ENCODE measurements around the gene HOXC11.

HOXC11 gene

DNA sequence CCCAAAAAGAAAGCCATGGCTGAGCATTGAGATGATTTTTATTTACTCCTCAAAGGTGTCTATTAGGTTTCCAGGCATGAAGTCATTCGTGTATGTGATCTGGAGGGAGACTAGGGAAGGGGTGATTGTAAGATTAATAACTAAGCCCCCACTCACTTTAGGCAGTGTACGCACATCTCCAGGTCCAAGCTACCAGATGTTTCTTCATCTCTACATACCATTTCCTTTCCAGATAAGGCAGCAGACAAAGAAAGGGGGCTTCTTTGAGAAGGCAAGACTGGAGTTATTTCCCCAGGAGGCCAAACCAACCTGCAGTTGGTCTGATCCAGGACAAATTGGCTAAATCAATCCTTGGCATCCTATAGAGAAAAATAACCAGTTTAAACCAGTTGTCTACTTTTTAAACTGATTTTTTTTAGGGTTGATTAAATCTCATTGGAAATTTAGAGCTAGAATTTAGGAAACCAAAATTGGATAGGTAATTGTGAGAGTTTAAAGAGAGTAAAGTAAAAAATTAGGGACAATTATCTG is 30.4 kb upstream of the HOXC11 start:
- no peaks in the 10 kb centered on the region for H3K36me3 ChIP-seq (ENCODE audit: insufficient read depth)
- TF ChIP-seq, protein P1, sequence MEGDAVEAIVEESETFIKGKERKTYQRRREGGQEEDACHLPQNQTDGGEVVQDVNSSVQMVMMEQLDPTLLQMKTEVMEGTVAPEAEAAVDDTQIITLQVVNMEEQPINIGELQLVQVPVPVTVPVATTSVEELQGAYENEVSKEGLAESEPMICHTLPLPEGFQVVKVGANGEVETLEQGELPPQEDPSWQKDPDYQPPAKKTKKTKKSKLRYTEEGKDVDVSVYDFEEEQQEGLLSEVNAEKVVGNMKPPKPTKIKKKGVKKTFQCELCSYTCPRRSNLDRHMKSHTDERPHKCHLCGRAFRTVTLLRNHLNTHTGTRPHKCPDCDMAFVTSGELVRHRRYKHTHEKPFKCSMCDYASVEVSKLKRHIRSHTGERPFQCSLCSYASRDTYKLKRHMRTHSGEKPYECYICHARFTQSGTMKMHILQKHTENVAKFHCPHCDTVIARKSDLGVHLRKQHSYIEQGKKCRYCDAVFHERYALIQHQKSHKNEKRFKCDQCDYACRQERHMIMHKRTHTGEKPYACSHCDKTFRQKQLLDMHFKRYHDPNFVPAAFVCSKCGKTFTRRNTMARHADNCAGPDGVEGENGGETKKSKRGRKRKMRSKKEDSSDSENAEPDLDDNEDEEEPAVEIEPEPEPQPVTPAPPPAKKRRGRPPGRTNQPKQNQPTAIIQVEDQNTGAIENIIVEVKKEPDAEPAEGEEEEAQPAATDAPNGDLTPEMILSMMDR (conservative IDR thresholded peaks at IDR 0.05; ENCODE audit: low read depth, low read length): no peak
- no peak overlapping the region for H3K4me2 ChIP-seq
- H3K9ac ChIP-seq: no peak overlapping the region
- peaks cover 68% of the 10 kb centered on the region for H3K27me3 ChIP-seq (ENCODE audit: insufficient read depth, low read depth)
- H3K27ac ChIP-seq: no peak overlapping the region
- no peaks in the 10 kb centered on the region for H3K79me2 ChIP-seq (ENCODE audit: insufficient read depth, low read depth)
- H3K4me1 ChIP-seq (ENCODE audit: low read depth, poor library complexity, severe bottlenecking): no peaks in the 10 kb centered on the region
- H2AFZ ChIP-seq (ENCODE audit: low read depth): no peak overlapping the region
- no peak overlapping the region for H3K4me3 ChIP-seq (IDR thresholded peaks at IDR 0.05; ENCODE audit: insufficient read depth, low read depth, low read length)
- no peaks in the 10 kb centered on the region for H4K20me1 ChIP-seq (ENCODE audit: insufficient read depth)

DNA sequence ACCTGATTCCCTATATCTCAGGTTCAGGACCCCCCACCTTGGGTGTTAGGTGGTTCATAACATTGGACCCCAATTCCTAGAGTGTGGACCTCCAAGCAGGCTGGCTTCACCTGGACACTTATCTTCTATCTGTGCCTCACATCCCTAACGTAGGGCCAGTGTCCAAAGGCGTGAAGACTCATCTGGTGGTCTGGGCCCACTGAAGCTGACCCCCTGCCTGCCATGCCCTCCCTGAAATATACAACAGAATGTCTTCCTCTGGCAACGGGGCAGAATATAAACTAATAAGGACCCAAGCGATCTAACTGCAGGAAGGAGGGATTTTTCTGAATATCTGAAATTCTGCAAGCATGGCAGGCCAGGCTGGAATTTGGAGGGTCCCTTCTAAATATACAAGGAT is 28.7 kb upstream of the HOXC11 start:
- Histone ChIP-seq H3K36me3 (ENCODE audit: insufficient read depth) (no peaks in the 10 kb centered on the region), H3K4me2 (no peak overlapping the region), H3K79me2 (ENCODE audit: insufficient read depth, low read depth) (no peaks in the 10 kb centered on the region), H4K20me1 (ENCODE audit: insufficient read depth) (no peaks in the 10 kb centered on the region), H3K27me3 (ENCODE audit: insufficient read depth, low read depth) (peaks cover 74% of the 10 kb centered on the region), H3K4me3 (IDR thresholded peaks at IDR 0.05; ENCODE audit: insufficient read depth, low read depth, low read length) (no peak overlapping the region), H3K9ac (no peak overlapping the region), H3K27ac (no peak overlapping the region), H3K4me1 (ENCODE audit: low read depth, poor library complexity, severe bottlenecking) (no peaks in the 10 kb centered on the region), H2AFZ (ENCODE audit: low read depth) (no peak overlapping the region)
- TF ChIP-seq, protein P1 (conservative IDR thresholded peaks at IDR 0.05; ENCODE audit: low read depth, low read length): no peak

DNA sequence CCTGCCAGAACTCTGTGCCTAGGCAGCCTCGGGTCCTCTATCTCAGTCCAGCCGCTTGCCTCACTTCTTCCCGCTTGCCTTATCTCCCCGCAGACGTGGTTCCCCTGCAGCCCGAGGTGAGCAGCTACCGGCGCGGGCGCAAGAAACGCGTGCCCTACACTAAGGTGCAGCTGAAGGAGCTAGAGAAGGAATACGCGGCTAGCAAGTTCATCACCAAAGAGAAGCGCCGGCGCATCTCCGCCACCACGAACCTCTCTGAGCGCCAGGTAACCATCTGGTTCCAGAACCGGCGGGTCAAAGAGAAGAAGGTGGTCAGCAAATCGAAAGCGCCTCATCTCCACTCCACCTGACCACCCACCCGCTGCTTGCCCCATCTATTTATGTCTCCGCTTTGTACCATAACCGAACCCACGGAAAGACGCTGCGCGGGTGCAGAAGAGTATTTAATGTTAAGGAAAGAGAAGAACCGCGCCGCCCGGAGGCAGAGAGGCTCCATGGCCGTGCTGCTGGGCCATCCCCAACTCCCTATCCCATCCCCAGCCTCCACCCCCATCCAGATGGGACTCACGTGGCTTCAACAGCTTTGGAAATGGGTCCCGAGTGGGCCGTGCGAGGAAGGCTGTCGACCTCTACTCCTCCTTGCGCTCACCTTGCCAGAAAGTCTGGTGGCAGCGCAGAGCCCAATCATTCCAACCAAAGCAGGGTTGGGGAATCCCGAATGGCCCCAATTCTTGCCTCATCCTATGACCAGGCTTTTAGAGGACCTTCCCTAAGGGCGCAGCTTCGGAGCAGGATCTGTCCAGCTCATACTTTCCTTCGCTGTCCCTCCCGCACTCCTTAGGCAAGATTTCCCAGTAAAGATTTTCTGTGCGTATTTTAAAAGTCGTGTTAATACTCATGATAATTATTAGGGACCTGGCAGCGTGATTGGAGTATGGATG is 27.7 kb upstream of the HOXC11 start:
- TF ChIP-seq, protein P1 (conservative IDR thresholded peaks at IDR 0.05; ENCODE audit: low read depth, low read length): no peak
- Histone ChIP-seq H3K9ac (no peak overlapping the region), H3K36me3 (ENCODE audit: insufficient read depth) (no peaks in the 10 kb centered on the region), H3K27me3 (ENCODE audit: insufficient read depth, low read depth) (peaks cover 80% of the 10 kb centered on the region), H3K4me2 (no peak overlapping the region), H3K4me3 (IDR thresholded peaks at IDR 0.05; ENCODE audit: insufficient read depth, low read depth, low read length) (no peak overlapping the region), H3K27ac (no peak overlapping the region), H3K79me2 (ENCODE audit: insufficient read depth, low read depth) (no peaks in the 10 kb centered on the region), H4K20me1 (ENCODE audit: insufficient read depth) (no peaks in the 10 kb centered on the region), H3K4me1 (ENCODE audit: low read depth, poor library complexity, severe bottlenecking) (no peaks in the 10 kb centered on the region), H2AFZ (ENCODE audit: low read depth) (no peak overlapping the region)

DNA sequence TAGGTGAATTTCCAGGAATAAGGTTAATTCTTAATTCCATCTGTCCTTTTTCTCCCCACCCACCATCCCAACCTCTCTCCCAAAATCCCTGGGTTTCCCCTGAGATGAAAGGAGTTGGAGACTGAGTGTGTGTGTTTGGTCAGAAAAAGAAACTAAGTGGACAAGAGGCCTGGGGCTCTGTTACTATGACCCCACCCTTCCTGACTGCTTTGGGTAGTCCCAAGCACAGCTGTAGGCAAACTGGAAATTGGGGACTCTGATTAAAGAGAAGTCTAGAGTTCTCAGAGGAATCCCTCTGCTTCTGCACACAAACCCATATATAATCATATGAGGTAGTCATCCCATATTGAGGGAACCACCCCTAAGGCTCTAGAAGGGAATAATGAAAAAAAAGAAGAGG is 25.2 kb upstream of the HOXC11 start:
- peaks cover 88% of the 10 kb centered on the region for H3K27me3 ChIP-seq (ENCODE audit: insufficient read depth, low read depth)
- H3K4me3 ChIP-seq (IDR thresholded peaks at IDR 0.05; ENCODE audit: insufficient read depth, low read depth, low read length): no peak overlapping the region
- H3K9ac ChIP-seq: no peak overlapping the region
- no peaks in the 10 kb centered on the region for H3K4me1 ChIP-seq (ENCODE audit: low read depth, poor library complexity, severe bottlenecking)
- H4K20me1 ChIP-seq (ENCODE audit: insufficient read depth): no peaks in the 10 kb centered on the region
- no peaks in the 10 kb centered on the region for H3K36me3 ChIP-seq (ENCODE audit: insufficient read depth)
- no peak overlapping the region for H2AFZ ChIP-seq (ENCODE audit: low read depth)
- H3K27ac ChIP-seq: no peak overlapping the region
- TF ChIP-seq, protein P1 (conservative IDR thresholded peaks at IDR 0.05; ENCODE audit: low read depth, low read length): no peak
- no peak overlapping the region for H3K4me2 ChIP-seq
- H3K79me2 ChIP-seq (ENCODE audit: insufficient read depth, low read depth): no peaks in the 10 kb centered on the region
